Endodermal cell (in vitro differentiated cells): ENCODE results near the gene PSG5. TPM values are rescaled to one million over a fixed set of nuclear protein-coding genes. Genes with fewer than 3 reads are reported as not detected.
"Not testable (repeated sequence)": the region's sequence is repeated elsewhere in the genome, so short reads cannot be mapped to it uniquely, and the experiment has no call there.

Experiments used
- DNase-seq: peaks from one replicate; pipeline ENCODE4 v3.0.0-alpha.2; 2017
- H3K27ac ChIP-seq: 2 replicates; pipeline ENCODE4 v1.5.1; 2013; ENCODE audit warnings: mild to moderate bottlenecking, low read depth, low read length, moderate library complexity
- H3K27me3 ChIP-seq: 2 replicates; pipeline ENCODE4 v1.6.1; 2013; ENCODE audit warnings: mild to moderate bottlenecking, low read length, moderate library complexity; ENCODE audit not compliant: insufficient read depth, control insufficient read depth, poor library complexity, severe bottlenecking
- H3K36me3 ChIP-seq: 2 replicates; pipeline ENCODE4 v1.7.0; 2013; ENCODE audit warnings: mild to moderate bottlenecking, low read length, moderate library complexity; ENCODE audit not compliant: control insufficient read depth, insufficient read depth
- H3K4me1 ChIP-seq: one replicate; pipeline ENCODE4 v1.7.0; 2013; ENCODE audit warnings: low read length; ENCODE audit not compliant: control insufficient read depth, insufficient read depth
- H3K4me3 ChIP-seq: 2 replicates; pipeline ENCODE4 v1.5.1; 2013; ENCODE audit warnings: mild to moderate bottlenecking, low read length, moderate library complexity
- H3K9ac ChIP-seq: 2 replicates; pipeline ENCODE4 v1.6.1; 2013; ENCODE audit warnings: mild to moderate bottlenecking, low read length, moderate library complexity; ENCODE audit not compliant: poor library complexity, severe bottlenecking; ENCODE audit errors: extremely low read depth
- H3K9me3 ChIP-seq: 2 replicates; pipeline ENCODE4 v1.6.1; 2013; ENCODE audit warnings: mild to moderate bottlenecking, low read length, moderate library complexity; ENCODE audit not compliant: control insufficient read depth
- H3K27ac Mint-ChIP-seq: 2 replicates; pipeline ENCODE4 v1.8.0; 2020; ENCODE audit warnings: mixed read lengths
- H3K27me3 Mint-ChIP-seq: 2 replicates; pipeline ENCODE4 v1.8.0; 2021; ENCODE audit warnings: mild to moderate bottlenecking, mixed read lengths; ENCODE audit not compliant: insufficient read depth
- H3K36me3 Mint-ChIP-seq: 2 replicates; pipeline ENCODE4 v1.8.0; 2020; ENCODE audit warnings: low read depth, mixed read lengths
- H3K4me1 Mint-ChIP-seq: 2 replicates; pipeline ENCODE4 v1.8.0; 2020; ENCODE audit warnings: mixed read lengths
- H3K4me3 Mint-ChIP-seq: 2 replicates; pipeline ENCODE4 v1.8.0; 2020; ENCODE audit warnings: mild to moderate bottlenecking, moderate library complexity, mixed read lengths
- H3K9me3 Mint-ChIP-seq: 2 replicates; pipeline ENCODE4 v1.8.0; 2020; ENCODE audit warnings: mild to moderate bottlenecking, mixed read lengths
- CTCF ChIP-seq: fragments of 200-600 bp; sonication (generic); conservative IDR thresholded peaks from 2 replicates; pipeline ENCODE4 v1.5.0; 2021; ENCODE audit warnings: antibody characterized with exemption, mild to moderate bottlenecking
- WGBS, 2 experiments: methylation state at CpG; one replicate each; pipeline versions ENCODE4 v1.1.5 to v1.1.7; 2013; ENCODE audit warnings: missing lambda C conversion rate in 2 of 2, mixed read lengths in 1 of 2; ENCODE audit not compliant: insufficient coverage in 1 of 2, insufficient read length in 1 of 2; 5-methylcytosine and 5-hydroxymethylcytosine counted together
- long read RNA-seq, 4 experiments: library from polyadenylated mRNA in 2 of 4; library from RNA in 1 of 4; library from capped mRNA in 1 of 4; stranded (forward) in 3 of 4; unstranded in 1 of 4; transcript quantifications; one replicate each; pipeline ENCODE4 v2.0.0, GENCODE V29; 2020 to 2021; ENCODE audit warnings: inconsistent platforms in 1 of 4
- polyA plus RNA-seq, 2 experiments: library from polyadenylated mRNA; stranded (reverse); fragments of 50-300 nt; gene quantifications; one replicate each; pipeline ENCODE4 v1.2.3, GENCODE V29; 2013
- total RNA-seq, 2 donors: library from RNA; stranded (reverse); fragmentation: NEBNext Ultra II Directional in 1 of 2; extraction: Animal tissue kit (Norgen Biotek cat#: 25700) in 1 of 2; gene quantifications; 2 replicates in 1 of 2; 3 replicates in 1 of 2; pipeline ENCODE4 v1.2.1, GENCODE V29; 2021

Gene PSG5
- not detected for total RNA-seq
- polyA plus RNA-seq (2013, experiment 1 of 2): not detected
- not detected for polyA plus RNA-seq (2013, experiment 2 of 2)
- long read RNA-seq, experiment 1: 0 reads
- long read RNA-seq, experiment 2: 0 reads
- long read RNA-seq, experiment 3: 0 reads
- long read RNA-seq, experiment 4: 0 reads

GRCh38 chr19:43186311-43186935 lies at the start of gene PSG5:
TSS of gene PSG5 (minus strand) at chr19:43186536. CDS start at chr19:43186405, 131 bp downstream.
- H3K4me3 ChIP-seq, H3K27me3 Mint-ChIP-seq, H3K9me3 ChIP-seq, H3K36me3 Mint-ChIP-seq, H3K27ac ChIP-seq, H3K27me3 ChIP-seq, DNase-seq, H3K27ac Mint-ChIP-seq, H3K4me3 Mint-ChIP-seq, H3K4me1 ChIP-seq, H3K4me1 Mint-ChIP-seq, H3K9ac ChIP-seq, H3K36me3 ChIP-seq: not testable (repeated sequence)
- H3K9me3 Mint-ChIP-seq: peaks cover 93% of the 10 kb centered on the region
- 58 to 88% methylated on average over 3 to 7 of the region's 7 CpGs for WGBS, 2 experiments

GRCh38 chr19:43235686-43236085 lies 49.4 kb upstream of the PSG5 start:
- H3K36me3 Mint-ChIP-seq, H3K27me3 ChIP-seq, H3K4me3 ChIP-seq, H3K4me1 ChIP-seq, H3K4me3 Mint-ChIP-seq, H3K27ac ChIP-seq, H3K27me3 Mint-ChIP-seq, H3K4me1 Mint-ChIP-seq, DNase-seq, H3K9me3 ChIP-seq, H3K27ac Mint-ChIP-seq, H3K9ac ChIP-seq, H3K36me3 ChIP-seq: not testable (repeated sequence)
- peaks cover 39% of the 10 kb centered on the region for H3K9me3 Mint-ChIP-seq
- 71% methylated on average over 1 of the region's 3 CpGs; no CpG with 5 or more reads in 1 of the 2 experiments for WGBS, 2 experiments

- peaks cover 61% of the 10 kb centered on the region for H3K9me3 Mint-ChIP-seq
- 70 to 80% methylated on average over 1 of the region's 2 CpGs for WGBS, 2 experiments
- no peak for TF ChIP-seq CTCF
These were observed 43.0 kb upstream of the PSG5 start for GRCh38 chr19:43229315-43229714.

GRCh38 chr19:43228730-43229129 lies 42.4 kb upstream of the PSG5 start:
- peaks cover 62% of the 10 kb centered on the region for H3K9me3 Mint-ChIP-seq
- not testable (repeated sequence) for H3K36me3 Mint-ChIP-seq, H3K36me3 ChIP-seq, H3K4me1 ChIP-seq, H3K9ac ChIP-seq, H3K27ac Mint-ChIP-seq, H3K27me3 Mint-ChIP-seq, H3K4me3 Mint-ChIP-seq, H3K27me3 ChIP-seq, DNase-seq, H3K4me1 Mint-ChIP-seq, H3K4me3 ChIP-seq, H3K27ac ChIP-seq
- peaks cover 30% of the 10 kb centered on the region for H3K9me3 ChIP-seq
- 72 to 80% methylated on average over 1 to 2 of the region's 2 CpGs for WGBS, 2 experiments

More at GRCh38 chr19:43229315-43229714, 43.0 kb upstream of the PSG5 start:
- H3K27ac Mint-ChIP-seq: no peak overlapping the region
- DNase-seq: no peak
- H3K4me3 Mint-ChIP-seq: no peak overlapping the region
- H3K4me1 Mint-ChIP-seq: no peaks in the 10 kb centered on the region
- H3K27ac ChIP-seq: no peak overlapping the region
- H3K36me3 Mint-ChIP-seq: no peaks in the 10 kb centered on the region
- no peaks in the 10 kb centered on the region for H3K27me3 Mint-ChIP-seq
- peaks cover 30% of the 10 kb centered on the region for H3K9me3 ChIP-seq
- H3K27me3 ChIP-seq: no peaks in the 10 kb centered on the region
- no peaks in the 10 kb centered on the region for H3K36me3 ChIP-seq
- H3K4me1 ChIP-seq: no peaks in the 10 kb centered on the region
- H3K4me3 ChIP-seq: no peak overlapping the region
- no peak overlapping the region for H3K9ac ChIP-seq

- H3K4me1 Mint-ChIP-seq, H3K36me3 Mint-ChIP-seq, H3K36me3 ChIP-seq, H3K27me3 ChIP-seq, H3K27me3 Mint-ChIP-seq, DNase-seq, H3K4me3 ChIP-seq, H3K9ac ChIP-seq, H3K4me3 Mint-ChIP-seq, H3K27ac Mint-ChIP-seq, H3K4me1 ChIP-seq, H3K27ac ChIP-seq: not testable (repeated sequence)
- H3K9me3 ChIP-seq: peaks cover 30% of the 10 kb centered on the region
- WGBS, 2 experiments: 80% methylated on average over 1 of the region's 1 CpG; no CpG with 5 or more reads in 1 of the 2 experiments
- peaks cover 62% of the 10 kb centered on the region for H3K9me3 Mint-ChIP-seq
These were observed 40.6 kb upstream of the PSG5 start for GRCh38 chr19:43226986-43227385.
